H4 (cell line): ENCODE measurements around the gene GULP1. TPM values are rescaled to one million over a fixed set of nuclear protein-coding genes. Genes with fewer than 3 reads are reported as not detected.
A peak's percentile ranks its signal among the peaks of the same experiment; 100 is the strongest.
"Not testable (repeated sequence)": the region's sequence is repeated elsewhere in the genome, so short reads cannot be mapped to it uniquely, and the experiment has no call there.

Experiments
- DNase-seq: peaks from one replicate; pipeline ENCODE4 v3.0.0-alpha.2; 2015; ENCODE audit warnings: low spot score
- total RNA-seq: library from RNA; depleted of rRNA; stranded (reverse); fragments of >200 nt; shearing (Covaris generic); gene quantifications from 2 replicates; pipeline ENCODE4 v1.2.3, GENCODE V29; 2014

Gene GULP1
- total RNA-seq, 1 experiment from 2014 or later = 31.2 TPM

GRCh38 chr2:188526701-188527100 lies 235.0 kb downstream of the GULP1 start:
- DNase-seq = no peak

- DNase-seq = no peak
Measured at GRCh38 chr2:188527141-188527540, 235.5 kb downstream of the GULP1 start.

- no peak for DNase-seq
Measured at GRCh38 chr2:188527581-188527993, 235.9 kb downstream of the GULP1 start.

- DNase-seq = no peak
Measured at GRCh38 chr2:188529710-188530109, 238.0 kb downstream of the GULP1 start.

- DNase-seq = no peak
Measured at GRCh38 chr2:188534875-188535274, 243.2 kb downstream of the GULP1 start.

- DNase-seq = no peak
Measured at GRCh38 chr2:188551671-188552070, 260.0 kb downstream of the GULP1 start.

- no peak for DNase-seq
Measured at GRCh38 chr2:188557081-188557480, 265.4 kb downstream of the GULP1 start.

GRCh38 chr2:188559455-188559854 lies 267.8 kb downstream of the GULP1 start:
- DNase-seq = not testable (repeated sequence)

- no peak for DNase-seq
Measured at GRCh38 chr2:188561473-188561979, 269.9 kb downstream of the GULP1 start.

GRCh38 chr2:188569431-188570165 lies 277.9 kb downstream of the GULP1 start:
- DNase-seq = no peak

- DNase-seq = no peak
Measured at GRCh38 chr2:188570370-188570769, 278.7 kb downstream of the GULP1 start.

GRCh38 chr2:188571543-188572303 lies 280.0 kb downstream of the GULP1 start:
- DNase-seq = no peak

GRCh38 chr2:188572592-188572991 lies 280.9 kb downstream of the GULP1 start:
- no peak for DNase-seq

GRCh38 chr2:188573453-188573852 lies 281.8 kb downstream of the GULP1 start:
- no peak for DNase-seq

- DNase-seq = no peak
Measured at GRCh38 chr2:188576006-188576405, 284.3 kb downstream of the GULP1 start.

- no peak for DNase-seq
Measured at GRCh38 chr2:188576651-188577050, 285.0 kb downstream of the GULP1 start.

GRCh38 chr2:188577231-188577630 lies 285.6 kb downstream of the GULP1 start:
- no peak for DNase-seq

GRCh38 chr2:188580738-188581137 lies 289.1 kb downstream of the GULP1 start:
- DNase-seq = no peak

- no peak for DNase-seq
Measured at GRCh38 chr2:188582211-188582610, 290.5 kb downstream of the GULP1 start.

GRCh38 chr2:188588235-188588634 lies 296.6 kb downstream of the GULP1 start:
- no peak for DNase-seq

- no peak for DNase-seq
Measured at GRCh38 chr2:188596054-188596453, 304.4 kb downstream of the GULP1 start.

- no peak for DNase-seq
Measured at GRCh38 chr2:188598551-188598950, 306.9 kb downstream of the GULP1 start.

- peak; percentile 49 for DNase-seq
Measured at GRCh38 chr2:188599140-188599539, 307.5 kb downstream of the GULP1 start.
